Measurements from ENCODE around the gene TWIST2.

DNA sequence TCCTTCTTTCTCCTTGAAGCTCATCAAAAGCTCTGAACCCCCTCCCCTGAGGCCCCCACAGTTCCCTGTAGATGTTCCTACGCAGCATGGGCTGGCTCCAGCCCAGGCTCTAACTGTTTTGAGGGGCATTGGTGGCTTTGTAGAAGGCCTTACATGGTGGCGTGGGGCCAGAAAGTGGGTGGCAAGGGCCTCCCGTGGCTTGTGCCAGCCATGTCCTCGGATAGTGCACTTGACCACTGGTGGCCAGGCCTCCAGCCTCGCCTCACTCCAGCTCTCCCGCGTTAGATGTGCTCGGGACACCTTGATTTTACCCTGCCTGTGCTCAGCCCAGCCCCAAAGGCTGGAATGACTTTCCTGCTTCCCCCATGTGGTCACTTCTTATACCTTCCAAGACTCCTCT lies 92.9 kb downstream of the TWIST2 start:
- no peak for TF ChIP-seq POLR2AphosphoS5 (IDR thresholded peaks at IDR 0.05; ENCODE audit: low read depth, low read length)
- TF ChIP-seq, protein P1, sequence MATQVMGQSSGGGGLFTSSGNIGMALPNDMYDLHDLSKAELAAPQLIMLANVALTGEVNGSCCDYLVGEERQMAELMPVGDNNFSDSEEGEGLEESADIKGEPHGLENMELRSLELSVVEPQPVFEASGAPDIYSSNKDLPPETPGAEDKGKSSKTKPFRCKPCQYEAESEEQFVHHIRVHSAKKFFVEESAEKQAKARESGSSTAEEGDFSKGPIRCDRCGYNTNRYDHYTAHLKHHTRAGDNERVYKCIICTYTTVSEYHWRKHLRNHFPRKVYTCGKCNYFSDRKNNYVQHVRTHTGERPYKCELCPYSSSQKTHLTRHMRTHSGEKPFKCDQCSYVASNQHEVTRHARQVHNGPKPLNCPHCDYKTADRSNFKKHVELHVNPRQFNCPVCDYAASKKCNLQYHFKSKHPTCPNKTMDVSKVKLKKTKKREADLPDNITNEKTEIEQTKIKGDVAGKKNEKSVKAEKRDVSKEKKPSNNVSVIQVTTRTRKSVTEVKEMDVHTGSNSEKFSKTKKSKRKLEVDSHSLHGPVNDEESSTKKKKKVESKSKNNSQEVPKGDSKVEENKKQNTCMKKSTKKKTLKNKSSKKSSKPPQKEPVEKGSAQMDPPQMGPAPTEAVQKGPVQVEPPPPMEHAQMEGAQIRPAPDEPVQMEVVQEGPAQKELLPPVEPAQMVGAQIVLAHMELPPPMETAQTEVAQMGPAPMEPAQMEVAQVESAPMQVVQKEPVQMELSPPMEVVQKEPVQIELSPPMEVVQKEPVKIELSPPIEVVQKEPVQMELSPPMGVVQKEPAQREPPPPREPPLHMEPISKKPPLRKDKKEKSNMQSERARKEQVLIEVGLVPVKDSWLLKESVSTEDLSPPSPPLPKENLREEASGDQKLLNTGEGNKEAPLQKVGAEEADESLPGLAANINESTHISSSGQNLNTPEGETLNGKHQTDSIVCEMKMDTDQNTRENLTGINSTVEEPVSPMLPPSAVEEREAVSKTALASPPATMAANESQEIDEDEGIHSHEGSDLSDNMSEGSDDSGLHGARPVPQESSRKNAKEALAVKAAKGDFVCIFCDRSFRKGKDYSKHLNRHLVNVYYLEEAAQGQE (IDR thresholded peaks at IDR 0.05; ENCODE audit: insufficient read depth in 1 of 2, low read depth in 2 of 2, low read length in 2 of 2), result no peak
